ENCODE results near the gene FAM222A.

FAM222A gene

DNA sequence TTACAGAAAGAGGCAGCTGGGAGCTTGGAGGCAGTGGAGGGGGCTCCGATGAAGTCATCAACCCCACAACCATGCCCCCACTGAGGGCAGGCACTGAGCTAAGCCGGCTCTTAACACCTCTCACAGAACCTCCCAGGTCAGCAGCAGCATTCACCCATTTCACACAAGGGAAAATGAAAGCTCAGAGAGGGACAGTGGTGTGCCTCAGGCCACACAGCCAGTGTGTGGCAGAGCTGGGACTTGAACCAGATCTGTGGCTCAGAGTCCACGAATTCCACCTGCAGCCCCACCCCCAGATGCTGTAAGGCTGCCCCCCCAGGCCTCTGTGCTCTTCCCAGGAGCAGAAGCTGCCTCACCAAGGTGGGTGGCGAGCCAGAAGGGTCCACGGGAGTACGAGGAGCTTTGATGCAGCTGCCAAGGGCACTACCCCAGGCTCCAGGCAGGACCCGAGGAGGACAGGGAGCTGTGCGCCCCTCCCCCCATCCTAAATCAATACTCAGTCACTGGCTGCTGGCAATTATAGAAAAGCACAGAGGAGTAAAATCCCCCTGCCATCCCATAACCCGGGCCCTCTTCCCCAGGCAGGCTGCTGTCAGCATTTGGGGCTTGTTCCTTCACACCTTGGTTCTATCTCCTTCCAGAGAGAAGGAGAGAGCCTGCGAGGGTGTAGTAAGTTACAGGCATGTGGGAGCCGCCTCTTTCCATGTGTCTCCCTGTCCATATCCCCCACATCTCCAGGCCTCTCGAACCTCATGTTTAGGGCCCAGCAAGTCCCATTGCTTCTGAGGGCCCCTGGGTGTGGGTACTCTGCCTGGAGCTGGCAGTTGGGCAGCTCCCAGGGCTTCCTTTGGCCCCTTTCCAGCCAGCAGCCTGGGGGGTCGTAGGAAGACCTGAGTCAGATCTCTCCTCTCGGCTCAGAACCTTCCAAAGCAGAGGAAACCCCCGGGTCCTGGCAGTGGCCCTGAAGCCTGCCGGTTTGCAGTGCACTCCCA, 47.6 kb downstream of the FAM222A start:
- DNase-seq: no peak

DNA sequence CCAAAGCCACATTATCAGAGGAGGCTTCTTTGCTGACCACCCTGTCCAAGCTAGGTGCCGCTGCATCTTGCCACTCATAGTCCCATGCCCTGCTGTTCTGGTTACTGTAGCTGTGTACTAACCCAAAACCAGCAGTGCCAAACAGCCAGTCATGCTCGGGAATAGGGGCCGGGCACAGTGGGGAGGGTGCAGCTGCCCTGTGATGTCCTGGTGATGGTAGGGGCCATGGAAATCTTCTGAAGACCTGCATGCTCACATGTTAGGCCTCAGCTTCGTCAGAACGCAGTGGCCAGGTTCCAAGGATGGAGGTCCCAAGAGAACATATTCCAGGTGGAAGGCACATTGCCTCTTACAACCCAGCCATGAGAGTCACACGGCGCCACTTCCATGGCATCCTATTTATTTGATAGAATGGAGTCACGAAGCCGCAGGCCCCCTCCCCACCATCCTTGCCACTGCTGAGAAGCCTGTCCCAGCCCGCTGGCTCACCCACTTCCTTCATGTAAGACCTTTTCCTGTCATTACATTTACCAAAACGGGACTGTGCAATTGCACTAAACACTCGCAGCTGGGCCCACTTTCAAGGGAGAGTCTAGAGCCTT, 48.5 kb downstream of the FAM222A start:
- no peak for DNase-seq

DNA sequence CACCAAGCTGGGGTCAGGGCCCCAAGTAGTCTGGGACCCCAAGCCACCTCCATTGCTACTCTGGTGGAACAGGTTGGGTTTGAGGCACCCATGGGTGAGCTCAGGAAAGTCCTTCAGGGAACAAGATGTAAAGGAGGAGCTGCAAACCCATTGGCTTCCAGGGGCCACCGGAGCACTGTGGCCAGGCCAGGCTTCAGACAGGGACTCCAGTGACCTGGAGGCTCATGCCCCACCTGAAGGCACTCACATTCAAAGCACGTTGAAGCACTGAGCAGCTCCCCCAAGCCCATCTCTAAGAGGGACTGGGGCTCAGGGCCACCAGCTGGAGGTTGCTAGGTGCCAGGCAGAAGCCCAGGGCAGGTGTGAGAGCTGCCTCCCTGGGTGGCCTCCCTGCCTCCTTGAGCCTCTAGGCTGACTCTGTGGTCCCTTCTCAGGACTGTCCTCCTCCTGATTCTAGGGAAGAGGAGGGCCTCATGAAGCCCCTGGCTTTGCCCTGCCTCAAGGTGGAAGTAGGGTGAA, 49.1 kb downstream of the FAM222A start:
- no peak for DNase-seq

DNA sequence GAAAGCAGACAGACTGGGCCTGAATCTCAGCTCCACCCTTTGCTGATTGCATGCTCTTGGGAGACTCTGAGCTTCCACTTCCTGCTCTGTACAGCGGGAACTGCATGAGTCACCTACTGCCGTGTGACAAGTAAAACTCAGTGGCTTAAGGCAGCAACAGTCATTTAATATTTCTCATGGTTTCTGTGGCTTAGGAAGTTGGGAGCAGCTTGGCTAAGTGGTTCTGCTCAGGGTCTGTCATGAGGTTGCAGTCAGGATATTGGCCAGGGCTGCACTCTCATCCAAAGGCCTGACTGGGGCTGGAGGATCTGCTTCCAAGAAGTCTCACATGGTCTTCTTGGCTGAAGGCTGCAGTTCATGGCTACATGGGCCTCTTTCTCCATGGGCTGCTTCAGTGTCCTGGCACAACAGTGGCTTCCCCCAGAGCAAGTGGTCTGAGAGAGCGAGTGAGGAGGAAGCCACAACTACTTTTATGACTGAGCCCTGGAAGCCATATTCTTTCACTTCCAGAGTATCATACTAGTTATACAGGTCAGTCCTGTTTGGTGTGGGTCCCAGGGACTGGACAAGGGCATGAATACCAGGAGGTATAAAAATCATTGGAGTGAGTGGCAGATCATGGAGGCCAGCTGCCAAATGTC, 49.7 kb downstream of the FAM222A start:
- no peak for DNase-seq

DNA sequence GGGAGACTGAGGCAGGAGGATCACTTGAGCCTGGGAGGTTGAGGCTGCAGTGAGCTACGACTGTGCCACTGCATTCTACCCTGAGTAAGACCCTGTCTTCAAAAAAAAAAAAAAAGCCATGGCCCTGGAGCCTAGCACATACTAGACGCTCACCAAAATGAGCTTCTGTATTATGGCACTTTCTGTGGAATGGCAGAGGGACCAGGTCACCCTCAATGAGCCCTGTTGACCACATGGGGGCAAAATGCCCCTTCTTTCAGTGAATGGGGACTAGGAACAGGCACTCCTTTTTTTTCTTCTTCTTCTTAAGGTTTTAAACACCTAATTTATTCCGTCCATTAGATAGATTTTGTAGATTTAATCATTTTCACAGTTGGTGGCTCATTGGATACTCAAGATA, 50.5 kb downstream of the FAM222A start:
- no peak for DNase-seq

DNA sequence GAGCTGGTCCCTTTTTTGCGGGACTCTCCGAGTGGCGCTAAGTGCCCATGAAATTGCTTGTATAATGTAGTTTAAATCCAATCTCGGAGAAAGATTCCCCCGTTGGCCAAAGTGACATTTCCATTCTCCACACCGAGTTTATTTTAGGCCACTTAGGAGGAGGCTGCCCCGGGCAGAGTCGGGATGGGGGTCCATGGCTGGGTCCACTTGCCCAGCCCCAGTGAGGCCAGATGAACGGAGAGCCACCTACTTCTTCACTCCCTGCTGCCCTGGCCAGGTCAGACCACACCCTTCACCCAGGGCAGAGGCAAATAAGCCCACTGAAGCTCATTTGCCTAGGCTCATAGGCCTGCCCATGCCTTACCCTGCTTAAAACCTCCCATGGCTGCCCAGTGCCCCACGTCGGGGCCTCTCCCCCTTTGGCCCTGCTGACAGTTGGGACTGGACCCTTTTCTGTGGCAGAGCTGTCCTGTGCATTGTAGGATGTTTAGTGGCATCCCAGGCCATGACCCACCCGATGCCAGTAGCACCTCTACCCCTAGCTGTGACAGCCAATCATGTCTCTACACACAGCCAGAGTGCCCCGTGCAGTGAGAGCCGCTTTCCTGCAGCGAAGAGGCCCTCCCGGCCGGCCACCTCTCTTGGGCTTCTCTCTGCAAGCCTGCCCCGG, 51.3 kb downstream of the FAM222A start:
- no peak for DNase-seq

DNA sequence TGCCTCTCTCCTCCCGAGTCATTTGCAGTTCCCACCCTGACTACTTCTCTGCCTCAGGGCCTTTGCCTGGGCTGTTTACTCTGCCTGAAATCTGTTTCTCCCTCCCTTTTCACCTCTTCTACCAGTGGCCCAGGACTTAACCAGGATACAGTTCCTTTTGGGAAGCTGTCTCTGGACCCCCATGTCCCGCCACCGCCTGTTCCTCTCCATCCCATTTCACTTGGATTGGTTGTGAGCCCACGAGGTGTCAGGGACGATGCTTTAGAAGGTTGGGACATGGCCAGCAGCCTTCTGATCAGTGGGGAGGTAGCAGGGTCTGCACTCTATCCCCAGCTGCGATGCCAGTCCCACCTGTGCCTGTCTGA, 51.8 kb downstream of the FAM222A start:
- DNase-seq: no peak

DNA sequence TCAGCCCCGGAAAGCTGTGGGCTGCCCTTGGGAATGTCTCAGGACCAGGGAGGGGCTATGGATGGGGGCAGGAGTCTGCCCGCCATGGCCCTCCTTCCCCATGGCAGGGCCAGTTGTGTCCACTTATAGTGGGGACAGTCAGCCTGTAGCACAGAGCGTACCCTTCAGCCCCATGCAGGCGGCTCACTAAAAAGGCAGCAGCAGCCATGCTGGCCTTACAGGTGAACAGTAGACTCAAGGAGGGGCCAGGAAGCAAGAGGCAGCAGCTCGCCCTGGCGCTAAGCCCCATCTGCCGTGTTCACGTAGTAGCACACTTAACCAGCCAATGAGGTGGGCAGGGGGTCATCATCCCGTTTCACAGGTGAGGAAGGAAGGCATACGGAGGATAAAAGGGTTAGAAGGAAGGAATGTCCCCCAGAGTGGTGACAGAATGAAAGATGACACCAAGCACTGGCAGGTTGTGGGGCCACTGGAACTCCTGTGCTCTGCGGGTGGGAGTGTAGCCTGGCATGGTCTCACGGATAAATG, 52.7 kb downstream of the FAM222A start:
- DNase-seq: no peak

DNA sequence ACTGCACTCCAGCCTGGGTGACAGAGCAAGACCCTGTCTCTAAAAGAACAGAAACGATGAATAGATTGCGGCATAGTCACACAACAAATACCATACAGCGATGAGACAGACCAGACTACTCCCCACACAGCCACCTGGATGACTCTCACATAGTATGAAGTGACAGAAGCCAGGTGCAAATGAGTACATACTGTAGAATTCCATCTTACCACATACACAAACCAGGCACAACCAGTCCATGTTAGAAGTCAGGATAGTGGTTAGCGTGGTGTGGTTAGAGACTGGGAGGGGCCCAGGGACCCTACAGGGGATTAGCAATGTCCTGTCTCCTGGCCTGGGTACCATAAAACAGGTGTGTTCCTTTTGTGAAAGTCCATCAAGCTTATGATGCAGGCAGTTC, 53.8 kb downstream of the FAM222A start:
- no peak for DNase-seq

DNA sequence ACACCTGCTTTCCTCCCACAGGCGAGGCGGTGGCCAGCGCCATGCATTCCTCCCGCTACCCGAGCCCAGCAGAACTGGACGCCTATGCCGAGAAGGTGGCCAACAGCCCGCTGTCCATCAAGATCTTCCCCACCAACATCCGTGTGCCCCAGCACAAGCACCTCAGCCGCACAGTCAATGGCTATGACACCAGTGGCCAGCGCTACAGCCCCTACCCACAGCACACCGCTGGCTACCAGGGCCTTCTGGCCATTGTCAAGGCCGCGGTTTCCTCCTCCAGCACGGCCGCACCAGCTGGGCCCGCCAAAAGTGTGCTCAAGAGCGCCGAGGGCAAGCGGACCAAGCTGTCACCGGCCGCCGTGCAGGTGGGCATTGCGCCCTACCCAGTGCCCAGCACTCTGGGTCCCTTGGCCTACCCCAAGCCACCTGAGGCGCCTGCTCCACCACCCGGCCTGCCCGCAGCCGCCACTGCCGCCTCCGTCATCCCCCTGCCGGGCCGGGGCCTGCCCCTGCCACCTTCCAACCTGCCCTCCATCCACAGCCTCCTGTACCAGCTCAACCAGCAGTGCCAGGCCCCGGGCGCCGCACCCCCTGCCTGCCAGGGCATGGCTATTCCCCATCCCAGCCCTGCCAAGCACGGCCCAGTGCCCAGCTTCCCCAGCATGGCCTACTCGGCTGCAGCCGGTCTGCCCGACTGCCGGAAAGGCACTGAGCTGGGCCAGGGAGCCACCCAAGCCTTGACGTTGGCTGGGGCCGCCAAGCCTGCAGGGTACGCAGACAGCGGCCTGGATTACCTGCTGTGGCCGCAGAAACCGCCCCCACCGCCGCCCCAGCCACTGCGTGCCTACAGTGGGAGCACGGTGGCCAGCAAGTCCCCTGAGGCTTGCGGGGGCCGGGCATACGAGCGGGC, 54.6 kb downstream of the FAM222A start:
- DNase-seq: no peak

DNA sequence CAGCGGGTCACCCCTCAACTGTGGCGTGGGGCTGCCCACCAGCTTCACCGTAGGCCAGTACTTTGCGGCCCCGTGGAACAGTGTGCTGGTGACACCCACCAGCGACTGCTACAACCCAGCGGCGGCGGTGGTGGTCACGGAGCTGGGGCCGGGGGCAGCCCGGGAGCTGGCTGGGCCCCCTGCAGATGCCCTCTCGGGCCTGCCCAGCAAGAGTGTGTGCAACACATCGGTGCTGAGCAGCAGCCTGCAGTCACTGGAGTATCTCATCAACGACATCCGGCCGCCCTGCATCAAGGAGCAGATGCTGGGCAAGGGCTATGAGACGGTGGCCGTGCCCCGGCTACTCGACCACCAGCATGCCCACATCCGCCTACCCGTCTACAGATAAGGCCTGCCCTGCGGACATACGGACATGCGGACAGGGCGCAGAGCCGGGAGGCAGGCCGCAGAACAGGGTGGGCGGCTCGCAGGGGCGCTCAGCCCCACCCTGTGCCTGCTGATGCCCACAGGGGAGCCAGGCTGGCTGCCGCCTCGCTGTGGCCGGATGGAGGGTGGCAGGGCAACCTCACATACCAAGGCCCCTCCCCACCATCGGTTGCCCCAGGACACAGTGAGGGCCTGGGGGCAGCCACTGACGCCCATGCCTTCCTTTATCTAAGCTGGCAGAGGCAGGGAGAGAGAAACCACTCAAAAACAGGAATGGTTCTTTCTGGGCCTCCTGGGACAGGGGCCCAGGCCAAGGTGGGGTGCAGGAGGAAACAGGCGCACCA, 55.5 kb downstream of the FAM222A start:
- DNase-seq: no peak

DNA sequence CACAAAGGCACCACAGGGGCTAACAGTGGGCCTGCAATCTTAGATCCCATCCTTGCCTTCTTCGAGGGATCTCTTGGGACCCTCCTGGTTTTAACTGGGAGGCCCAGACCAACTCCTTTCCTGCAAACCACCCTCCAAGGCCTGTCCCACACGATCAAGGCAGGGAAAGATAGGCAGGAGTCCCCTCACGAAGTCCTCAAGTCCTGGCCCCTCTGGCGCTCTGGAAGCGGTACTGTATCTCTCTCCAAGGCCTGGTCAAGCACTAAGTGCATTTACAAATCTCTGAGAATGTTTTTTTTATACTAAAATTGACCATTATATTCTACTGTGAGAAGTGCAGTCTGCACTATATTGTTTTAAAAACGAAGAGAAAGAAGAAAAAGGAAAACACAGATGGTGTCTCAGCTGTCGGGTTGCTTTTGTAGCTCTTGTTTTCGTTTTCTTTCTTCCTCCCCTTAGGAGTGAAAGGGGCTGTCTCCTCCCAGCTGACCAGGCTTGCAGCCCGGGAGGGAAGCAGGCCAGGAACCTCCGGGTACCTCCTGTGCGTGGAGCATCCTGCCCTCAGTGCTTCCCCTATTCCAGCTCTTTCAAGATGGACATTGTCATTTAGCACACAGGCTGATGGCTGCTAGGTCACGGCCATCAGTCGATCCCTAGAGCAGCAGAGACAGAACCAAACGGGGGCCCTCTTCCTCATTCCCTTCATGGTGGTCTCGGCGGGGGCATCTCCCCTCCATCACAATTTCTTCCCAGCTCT, 56.7 kb downstream of the FAM222A start:
- no peak for DNase-seq

DNA sequence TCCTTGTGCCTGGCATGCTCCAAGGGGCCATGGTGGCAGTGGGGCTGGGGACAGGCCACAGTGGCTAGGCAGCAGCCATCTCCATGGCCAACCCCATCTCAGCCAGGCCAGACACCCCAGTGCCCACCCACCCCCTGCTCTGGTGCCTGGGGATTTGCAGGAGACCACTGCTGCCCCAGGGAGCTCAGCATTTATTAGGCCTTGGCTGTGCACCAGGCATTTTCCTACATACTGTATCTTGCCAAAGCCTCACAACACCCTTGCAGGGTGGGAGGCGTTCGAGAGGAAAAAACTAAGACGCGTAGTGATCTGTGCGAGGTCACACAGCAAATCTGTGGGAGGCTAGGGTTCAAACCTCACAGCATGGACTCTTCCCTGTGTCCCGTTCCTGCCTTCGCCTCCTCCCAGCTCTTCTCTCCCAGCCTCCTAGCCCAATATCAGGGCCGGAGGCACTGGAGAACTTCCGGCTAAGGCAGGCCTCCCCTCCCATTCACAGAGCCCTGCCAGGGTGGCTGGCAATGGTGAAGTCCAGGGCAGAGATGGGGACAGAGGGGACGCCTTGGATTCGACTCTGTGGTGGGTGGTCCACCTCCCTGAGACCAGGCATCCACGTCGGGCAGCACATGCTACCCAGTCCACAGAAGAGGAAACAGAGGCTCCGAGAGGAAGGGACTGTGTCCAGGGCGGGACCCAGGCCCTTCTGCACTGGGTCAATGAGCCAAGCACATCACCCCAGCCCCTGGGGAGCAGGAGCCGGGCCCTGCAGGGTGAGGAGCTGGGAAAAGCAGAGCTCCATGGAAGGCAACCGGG, 57.4 kb downstream of the FAM222A start:
- no peak for DNase-seq

DNA sequence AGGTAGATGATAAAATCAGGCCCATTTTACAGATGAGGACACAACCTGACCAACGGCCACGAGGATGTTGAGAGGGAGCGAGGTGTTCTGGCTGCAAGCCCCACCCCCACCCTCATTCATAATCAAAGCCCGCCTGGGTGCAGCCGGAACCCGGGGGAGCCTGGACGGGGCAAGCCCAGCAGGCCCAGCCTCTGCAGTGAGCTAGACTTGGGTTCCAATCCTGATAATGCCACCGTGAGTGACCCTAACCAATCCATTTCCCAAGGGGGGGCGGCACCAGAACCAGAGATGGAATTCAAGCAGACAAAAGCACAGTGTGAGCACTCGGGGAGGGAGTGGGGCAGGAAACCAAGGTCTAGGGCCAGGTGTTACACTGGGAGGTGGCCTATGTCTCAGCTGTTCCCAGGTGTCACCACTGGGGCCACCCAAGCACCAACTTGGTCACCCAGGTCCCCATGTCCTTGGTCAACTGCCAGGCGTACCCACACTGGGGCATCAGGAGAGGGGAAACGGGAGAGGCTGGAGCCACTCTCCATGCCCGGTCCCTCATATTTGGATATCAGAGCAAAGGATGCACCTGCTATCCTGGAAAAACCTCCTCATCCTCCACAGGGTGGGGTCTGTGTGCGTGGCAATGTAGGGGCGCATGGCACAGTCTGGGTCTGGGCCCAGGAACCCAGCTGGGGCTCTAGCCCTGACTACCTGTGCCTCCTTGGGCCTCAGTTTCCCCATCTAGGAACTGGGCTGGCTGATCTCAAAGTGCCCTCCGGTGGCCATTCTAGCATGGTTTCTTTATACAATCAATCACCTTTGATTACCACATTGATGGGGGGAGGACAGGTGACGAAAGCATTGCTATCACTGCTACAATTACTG, 58.4 kb downstream of the FAM222A start:
- DNase-seq: no peak

DNA sequence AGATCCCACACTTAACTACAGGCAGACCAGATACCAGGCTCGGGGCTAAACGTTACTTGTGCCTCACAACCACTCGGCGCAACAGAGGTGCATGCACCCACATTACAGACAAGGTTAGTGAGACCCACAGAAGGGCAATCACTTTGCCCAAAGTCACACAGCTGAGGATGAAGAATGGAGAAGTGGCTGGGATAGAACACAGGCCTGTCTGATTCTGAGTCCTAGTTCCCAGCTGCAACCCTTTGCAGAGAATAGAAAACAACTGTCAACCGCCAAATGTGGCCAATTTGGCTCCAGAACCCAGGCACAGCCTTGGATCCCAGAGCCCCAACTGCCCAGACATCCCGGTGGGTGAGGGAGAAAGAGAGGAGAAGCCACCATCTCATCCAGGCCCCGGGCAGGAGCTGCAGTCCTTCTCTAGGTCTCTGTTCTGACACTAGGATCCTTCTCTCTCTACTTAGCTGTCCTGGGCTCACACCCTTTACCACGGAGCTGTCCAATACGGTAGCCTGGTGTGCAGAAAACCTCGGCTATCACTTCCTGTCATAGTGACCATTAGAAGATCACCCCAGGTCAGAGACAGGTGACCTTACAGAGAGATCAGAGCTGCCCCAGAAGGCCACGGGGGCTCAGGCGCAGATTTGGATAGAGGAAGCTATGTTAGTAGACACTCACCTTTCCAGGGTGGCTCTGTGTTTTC, 59.1 kb downstream of the FAM222A start:
- DNase-seq: no peak

DNA sequence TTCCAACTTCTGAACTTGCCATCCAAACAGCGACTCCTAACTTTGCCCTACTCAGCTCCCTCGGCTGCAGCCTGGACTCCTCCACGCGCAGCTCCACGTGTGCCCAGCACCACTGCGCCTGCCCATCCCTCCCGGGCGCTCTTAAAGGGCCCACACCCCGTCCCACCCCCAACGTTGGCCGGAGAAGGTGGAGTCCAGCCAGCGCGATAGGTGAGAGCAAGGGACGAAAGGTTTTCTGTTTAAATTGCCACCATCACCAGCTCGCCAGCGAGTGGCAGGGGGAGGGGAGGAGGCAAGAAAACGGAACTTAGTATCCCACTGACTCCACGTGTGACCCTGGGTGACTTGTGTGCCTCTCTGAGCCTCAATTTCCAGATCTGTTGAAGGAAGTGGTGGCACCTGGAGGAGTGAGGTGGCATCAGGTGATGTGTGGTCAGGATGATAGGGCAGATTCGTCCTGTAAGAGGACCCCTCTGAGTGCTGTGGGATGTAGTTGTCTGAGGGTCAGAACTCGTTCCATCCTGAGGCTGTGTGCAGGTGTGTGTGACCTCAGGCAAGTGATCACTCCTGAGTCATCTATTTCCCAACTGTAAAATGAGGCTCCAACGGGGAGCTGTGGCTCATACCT, 59.9 kb downstream of the FAM222A start:
- no peak for DNase-seq
